NCI-H2107 treated with DMSO at 0.1 percent for 48 hours (cell line): ENCODE measurements around the gene PCSK6.
"Not testable (repeated sequence)": the region's sequence is repeated elsewhere in the genome, so short reads cannot be mapped to it uniquely, and the experiment has no call there.

Source experiments
- DNase-seq: peaks from one replicate; lab custom pipeline; 2025; ENCODE audit not compliant: unreplicated experiment; lab: John Stamatoyannopoulos, UW

Gene PCSK6

DNA sequence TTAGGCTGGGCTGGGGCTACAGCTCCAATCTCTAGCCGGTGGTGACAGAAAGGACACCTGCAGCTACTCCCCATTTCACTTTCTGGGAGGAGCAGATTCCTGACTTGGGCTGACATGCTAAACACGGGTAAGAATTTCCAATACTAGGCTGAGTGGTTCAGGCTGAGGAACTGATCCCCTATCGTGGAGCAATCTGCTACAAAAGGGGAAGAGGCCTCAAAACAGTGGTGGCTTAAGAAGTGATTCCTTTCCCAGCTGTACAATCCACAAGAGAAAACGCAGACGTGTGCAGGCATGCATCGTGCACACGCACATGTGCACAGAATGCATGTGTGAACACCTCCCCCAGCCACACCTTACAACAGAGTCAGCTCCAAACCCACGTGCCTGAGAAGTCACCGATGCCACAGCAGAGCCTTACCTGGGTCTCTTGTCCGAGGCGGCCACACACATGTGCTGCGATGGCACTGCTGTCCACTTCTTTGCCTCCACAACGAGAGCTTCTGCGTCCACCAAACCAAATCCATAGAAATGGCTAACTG is 107.8 kb downstream of the PCSK6 start:
- DNase-seq, result no peak

DNA sequence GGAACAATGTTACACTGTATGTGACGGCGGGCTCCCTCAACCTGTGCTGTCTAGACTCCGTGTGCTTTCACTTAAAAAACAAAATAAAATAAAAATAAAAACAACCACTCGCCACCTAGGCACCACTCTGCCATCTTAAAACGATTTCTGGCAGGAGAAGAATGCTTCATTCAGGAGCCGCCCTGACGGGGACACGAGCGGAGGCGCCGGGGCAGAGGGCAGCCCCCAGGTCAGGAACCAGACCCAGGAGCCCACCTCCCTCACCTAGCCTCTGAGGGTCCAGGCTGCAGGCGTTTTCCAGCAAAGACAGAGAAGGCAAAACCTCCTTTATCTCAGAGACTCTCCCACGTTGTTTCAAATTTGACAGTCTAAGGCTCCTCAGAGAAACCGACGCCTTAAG is 109.4 kb downstream of the PCSK6 start:
- no peak for DNase-seq

DNA sequence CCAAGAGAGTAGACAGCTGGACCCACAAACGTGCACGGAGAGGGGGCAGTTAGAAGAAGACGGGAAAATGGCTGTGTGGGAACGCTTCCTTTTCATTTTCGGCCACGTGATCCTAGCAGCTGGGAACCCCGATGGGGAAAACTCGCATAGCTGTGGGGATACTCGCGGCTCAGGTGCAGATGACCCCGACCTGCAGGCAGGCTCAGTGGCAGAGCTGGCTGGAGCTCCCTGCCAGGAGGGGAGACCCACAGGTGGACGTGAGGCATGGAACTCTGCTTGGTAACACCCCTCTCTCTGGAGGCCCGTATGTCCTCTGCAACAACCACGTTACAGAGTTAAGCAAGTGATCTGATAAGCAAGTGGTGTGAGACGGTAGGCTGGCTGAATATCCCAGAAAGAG is 109.9 kb downstream of the PCSK6 start:
- no peak for DNase-seq

DNA sequence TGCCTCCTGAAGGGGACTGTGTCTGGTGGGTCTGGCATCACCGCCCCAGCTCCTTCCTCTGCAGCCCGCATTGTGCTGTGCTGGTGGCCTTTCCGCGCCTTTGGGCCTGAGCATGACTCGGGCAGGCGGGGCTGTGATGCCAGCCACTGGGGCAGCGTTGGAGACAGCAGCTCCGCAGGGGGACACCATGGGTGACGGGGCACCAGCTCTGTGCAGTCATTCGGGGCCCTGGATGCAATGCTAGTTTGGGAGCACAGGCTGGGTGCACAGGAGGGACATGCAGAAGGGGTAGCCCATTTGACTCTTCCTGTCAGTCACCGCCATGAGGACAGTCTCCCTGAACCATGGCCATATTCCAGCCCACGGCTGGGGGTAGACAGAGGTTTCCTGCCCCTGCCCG is 110.6 kb downstream of the PCSK6 start:
- no peak for DNase-seq

DNA sequence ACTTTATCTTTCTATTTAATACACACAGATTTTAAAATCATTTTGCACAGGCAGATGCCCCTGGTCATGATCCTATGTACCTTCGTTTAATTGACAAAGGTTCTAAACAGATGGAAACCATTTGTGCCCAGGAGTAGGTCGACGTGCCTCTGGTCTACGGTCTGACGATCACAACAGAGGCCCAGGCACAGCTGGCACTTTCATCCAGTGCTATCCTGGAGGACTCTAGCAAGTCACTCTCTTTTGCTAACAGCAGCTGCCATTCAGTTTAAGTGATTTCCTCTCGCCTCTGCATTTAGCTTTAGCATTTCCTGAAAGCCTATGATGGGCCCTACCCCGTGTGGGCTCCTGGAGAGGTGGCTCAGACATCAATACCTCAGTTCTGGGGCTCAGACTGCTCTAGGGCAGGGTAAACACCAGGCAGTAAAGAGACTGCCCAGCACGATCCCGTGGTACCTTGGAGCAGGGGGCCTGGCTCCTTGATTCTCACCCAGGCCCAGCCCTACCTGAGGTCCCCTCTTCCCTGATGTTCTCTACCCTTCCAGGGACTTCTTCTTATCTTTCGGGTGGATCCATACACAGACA is 111.2 kb downstream of the PCSK6 start:
- DNase-seq, result no peak

DNA sequence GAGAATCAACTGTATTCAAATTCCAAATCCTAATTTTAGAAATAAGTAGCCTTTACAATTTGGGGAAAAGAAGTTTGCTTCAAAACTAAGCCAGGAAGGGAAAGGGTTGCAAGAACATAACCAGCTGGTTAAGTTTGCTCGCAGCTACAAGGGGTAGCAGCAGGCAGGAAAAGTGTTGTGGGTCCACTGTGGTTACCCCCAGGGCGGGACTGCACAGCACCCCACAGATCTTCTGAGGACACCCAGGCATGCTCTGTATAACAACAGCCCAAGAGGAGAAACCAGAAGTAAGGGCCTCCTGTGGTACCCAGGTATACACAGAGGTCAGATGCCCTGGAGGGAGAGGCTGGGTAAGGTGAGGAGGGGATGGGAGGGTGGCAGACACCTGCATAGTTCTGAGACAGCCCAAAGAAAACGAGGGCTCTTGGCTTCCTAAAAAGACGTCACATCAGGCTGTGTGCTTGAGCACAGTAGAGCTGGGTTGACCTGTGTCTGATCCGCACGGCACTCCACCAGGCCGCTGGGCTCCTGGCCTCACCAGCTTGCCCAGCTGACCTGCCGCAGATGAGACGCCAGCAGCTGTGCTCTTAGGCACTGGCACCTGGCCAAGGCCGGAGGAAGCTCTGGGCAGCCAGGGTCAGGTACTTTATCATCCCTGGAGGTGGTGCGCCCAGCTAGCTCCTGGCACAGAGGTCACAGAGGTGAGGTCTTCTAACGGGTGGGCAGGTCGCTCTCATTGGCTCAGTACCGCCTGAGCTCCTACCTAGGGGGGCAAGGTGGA is 112.7 kb downstream of the PCSK6 start:
- DNase-seq, result no peak

DNA sequence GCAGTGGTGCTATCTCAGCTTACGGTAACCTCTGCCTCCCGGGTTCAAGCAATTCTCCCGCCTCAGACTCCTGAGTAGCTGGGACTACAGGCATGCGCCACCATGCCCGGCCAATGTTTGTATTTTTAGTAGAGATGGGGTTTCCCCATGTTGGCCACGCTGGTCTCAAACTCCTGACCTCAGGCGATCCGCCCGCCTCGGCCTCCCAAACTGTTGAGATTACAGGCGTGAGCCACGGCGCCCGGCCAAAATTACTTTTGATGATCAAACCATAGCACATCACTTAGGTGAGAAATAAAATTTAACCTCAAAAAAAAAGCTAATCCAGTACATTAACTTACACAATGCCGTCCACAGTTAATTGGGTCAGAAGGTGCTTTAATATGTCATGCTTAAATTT is 114.5 kb downstream of the PCSK6 start:
- not testable (repeated sequence) for DNase-seq

DNA sequence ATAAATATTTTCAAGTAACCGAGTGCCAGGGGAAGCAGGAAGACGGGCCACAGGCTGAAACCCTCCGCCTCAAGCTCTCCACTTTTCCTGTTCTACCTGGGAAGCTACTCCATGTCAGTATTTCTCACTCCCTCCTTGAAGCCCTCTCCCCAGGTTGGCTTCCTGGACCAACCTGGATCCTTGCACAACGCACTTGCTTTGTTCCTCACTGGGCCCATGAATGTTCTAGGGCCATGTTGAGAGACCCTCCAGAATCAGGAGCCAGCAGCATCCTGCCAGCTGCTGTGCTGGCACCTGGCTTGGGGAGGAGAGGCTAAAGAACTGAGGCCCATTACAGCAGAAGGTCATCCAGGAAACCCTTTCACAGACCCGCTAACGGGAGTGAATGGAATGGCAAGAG is 115.2 kb downstream of the PCSK6 start:
- no peak for DNase-seq

DNA sequence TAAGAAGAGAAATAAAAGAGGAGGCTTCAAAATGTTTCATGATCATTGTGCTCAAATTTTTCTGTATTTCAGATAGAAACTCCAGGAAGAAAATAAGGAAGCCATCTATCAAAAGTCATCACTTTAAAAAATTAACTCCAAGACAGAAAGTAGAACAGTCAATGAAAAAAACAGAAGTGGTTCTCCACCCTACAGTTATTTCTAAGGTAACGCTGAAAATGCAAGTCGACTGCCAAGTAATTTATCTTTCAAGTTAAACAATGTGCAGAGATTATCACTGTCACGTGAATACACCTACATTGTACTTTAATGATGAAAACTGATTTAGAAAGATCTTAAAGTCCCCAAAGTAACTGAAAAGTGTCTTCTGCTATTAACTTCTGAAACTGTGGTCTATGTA is 115.9 kb downstream of the PCSK6 start:
- no peak for DNase-seq

DNA sequence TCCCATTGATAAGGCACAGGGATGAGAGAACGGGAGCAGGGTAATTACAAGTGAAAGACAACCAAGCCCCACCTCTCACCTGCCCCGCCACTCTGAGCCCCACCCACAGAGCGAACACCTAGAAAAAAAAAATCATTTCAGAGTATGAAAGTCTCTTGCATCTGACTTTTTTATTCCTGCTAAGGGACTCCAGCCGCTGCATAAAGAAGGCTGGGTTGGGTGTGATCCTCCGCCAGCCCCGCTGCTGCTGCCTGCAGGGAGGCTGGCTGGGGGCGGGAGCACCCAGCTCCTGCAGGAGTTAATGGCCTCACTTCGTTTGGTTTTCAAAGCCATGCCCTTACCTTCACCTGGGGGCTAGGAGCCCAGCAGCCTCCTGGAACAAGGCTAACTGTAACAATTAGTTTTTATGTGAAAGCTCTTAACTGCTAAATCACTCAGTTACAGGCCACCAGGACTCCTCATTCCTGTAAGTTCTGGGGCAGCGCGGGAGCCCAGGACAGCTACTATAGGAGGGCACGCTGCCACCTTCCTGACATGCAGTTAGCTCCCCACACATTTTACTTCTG is 116.5 kb downstream of the PCSK6 start:
- no peak for DNase-seq

DNA sequence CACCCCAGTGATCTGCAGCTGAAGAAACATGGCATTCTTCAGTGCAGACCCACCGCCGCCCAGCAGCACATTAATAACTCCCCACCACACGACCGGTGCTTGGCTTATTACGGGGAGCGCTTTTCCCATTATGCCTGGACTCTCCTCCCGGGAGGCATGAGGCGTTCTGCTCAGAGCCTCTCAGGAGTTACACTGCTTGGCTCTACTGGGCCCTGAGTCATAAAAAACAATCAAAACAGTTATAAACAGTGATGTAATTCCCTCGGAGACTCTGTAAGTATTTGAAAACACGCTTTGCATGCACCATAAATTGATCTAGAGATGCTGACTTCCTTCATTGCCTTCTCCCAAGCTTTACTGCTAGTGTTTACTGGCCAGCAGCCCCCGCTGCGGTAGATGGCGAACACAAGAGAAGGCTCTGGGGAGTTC is 117.3 kb downstream of the PCSK6 start:
- no peak for DNase-seq

DNA sequence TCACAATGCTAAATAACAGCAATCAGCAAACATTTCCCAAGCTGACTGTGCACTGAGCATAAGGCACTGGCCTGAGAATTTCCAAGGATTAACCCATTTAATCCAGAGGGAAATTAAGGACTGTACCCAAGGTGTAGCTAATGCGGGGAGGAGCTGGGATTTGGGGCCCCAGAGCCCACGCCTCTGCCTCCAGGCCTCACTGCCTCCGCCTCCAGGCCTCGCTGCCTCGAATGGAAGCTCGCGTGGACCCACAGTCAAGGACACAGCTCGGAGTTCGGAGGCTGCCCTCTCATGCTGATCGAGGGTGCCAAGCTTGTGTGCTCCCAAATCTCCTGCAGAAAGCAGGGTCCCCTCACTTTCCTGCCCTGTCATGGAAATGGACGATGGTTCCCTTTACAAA is 118.0 kb downstream of the PCSK6 start:
- no peak for DNase-seq

DNA sequence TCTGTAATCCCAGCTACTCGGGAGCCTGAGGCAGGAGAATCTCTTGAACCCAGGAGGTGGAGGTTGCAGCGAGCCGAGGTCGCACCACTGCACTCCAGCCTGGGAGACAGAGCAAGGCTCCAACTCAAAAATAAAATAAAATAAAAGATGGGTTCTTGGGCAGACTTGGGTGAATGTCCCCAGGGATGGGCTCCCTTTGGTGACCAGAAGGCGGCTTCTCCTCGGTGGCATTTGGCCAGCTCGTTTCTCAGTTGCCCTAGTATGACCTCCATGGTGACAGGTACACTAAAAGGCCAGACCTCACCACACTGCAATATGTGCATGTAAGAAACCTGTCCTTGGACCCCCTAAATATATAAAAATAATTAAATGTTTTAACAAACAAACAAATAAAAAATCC is 118.4 kb downstream of the PCSK6 start:
- DNase-seq, result no peak

DNA sequence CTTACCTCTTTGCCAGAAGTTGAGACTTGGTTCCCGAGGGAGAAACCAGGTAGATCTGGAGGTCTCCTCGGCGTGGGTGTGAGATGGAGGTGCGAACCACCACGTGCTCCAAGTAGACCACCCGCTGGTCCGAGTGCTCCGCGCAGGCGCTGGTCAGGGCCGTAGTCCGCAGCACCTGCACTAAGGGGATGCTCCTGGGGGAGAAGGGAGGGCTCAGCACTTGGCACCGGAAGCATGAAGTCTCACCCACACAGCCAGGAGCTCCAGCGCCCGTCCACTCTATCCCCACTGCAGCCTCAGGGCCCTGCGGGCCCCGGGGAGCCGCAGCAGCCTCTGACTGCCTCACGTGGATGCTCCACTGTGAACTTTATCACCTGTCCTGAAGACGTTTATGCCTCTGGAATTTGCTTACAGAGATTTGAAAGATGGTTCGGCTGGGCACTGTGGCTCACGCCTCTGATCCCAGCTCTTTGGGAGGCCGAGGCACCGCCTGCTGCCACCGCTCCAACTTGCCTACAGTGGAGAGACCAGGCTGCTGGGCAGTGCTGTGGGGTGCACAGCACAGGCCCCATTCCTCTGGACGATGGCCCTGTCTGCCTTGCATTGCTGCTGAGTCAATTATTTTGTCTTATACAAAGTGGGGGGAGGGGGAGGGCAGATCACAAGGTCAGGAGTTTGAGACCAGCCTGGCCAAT is 119.0 kb downstream of the PCSK6 start:
- no peak for DNase-seq

DNA sequence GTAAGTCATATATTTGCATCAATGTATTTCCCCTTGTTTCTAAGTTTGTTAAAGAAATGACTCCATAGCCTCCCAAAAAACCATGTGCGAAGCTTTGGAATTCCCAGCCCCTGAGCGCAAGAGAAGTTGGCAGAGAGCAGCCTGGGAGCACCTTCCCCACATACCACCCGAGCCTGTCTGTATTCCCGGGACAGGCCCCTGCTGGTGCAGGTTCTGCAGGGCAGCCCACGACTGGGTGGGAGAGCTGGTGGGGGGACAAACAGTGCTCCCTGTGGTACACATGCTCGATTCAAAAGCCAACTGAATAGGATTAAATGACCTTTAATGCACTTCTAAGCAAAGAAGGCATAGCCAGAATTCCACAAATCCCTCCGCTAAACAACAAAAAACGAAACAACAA is 119.8 kb downstream of the PCSK6 start:
- DNase-seq, result no peak

DNA sequence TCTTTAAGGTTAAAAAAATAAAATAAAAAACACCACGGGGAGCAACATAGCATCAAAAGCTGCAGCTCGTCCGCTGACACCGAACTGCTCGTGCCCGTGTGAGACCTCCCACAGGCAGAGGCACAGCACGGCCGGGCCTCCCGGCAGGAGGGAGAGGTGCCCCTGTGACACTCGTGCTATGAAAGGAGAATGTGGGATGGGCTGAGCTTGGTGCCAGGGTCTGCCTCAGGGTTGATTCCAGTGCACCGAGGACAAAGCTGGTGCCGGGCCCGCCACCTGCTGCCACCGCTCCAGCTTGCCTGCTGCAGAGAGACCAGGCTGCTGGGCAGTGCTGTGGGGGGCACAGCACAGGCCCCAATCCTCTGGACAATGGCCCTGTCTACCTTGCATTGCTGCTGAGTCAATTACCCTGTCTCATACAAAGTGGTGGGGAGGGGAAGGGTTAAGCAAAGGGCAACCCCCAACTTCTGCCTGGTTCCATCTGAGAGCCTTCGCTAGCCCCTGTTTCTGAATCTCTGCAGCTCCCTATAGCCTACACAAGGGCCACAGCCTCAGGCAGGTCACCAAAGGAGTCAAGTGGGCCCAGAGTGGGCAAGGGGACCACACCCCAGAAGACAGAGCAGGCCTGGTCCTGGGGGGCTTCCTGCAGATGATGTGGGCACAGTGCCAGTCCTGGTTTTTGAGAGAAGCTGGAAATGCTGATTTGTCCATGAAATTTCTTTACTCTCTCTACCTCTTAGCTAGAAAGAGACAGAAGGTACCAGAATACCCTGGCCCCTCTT is 120.5 kb downstream of the PCSK6 start:
- DNase-seq, result no peak

DNA sequence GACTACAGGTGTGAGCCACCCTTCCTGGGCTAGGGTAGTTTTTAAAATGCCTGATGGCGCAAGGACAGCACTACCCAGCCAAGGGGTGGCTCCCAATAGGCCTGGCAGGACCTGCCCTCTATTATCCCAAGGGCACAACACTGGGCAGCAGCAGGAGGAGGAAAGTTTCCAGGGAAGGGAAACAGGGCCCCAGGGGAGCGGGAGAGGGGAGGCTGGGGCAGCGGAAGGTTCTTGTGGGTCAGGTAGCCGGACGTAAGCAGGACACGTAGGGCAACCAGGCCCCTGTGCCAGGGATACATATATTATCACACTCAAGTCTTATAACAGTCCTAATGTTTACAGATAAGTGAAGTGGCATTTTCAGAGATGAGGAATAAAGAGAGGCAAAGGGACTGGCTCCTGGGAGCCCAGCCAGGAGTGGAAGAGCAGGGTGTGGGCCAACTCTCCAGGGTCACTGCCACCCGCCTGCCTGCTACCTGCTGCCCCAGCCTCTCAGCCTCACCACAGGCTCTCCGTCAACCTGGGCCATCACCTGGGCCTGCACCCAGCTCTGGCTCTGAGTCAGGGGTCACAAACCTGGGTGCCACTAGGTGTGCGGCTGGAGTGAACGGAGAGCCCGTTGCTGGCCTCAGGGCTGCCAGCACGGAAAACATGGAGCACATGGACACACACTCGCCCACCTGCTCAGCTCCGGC is 121.3 kb downstream of the PCSK6 start:
- DNase-seq, result no peak

DNA sequence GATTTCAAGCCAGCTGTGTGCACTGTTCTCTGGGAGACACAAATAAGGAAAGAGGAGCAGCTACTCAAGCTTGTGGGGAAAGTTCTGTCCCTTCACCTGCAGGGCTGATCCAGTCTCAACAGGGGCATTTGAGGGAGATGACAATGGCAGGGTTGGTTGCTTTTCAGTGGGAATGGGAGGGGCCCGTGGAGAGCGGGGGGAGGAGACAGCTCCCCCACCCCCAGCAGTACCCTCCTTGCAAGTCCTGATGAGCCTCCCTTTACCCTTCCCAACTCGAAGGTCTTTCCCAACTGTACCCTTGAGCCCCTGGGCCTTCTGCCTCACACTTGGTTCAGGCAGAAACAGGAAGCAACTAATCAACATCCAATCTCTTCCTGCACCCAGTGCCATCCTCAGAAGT is 122.7 kb downstream of the PCSK6 start:
- DNase-seq, result no peak

DNA sequence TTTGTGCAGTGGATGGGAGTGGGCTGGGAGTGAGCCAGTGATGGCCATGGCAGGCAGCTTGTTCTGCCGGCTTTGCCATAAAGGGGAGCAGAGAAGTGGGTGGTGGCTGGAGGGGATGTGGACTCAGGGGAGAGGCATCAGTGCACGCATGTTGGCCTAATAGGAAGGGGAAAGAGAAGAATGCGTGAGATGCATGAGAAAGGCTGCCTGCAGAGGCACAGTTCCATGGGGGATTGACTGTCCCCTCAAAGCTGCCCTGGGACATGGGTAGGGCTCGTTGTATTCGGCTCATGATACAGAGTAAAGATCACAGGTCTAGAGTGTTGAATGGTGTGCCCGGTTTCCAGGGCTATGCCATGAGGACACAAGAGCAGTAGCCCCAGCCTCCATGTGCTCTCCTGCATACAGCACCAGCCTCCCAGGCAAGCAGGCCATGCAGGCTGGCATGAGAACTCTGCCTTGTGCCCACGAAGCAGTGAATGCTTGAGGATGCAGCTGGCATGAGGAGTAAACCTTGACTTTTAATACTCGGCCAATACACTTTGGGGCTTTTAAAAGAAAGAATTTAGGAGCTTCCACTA is 126.4 kb downstream of the PCSK6 start:
- no peak for DNase-seq

DNA sequence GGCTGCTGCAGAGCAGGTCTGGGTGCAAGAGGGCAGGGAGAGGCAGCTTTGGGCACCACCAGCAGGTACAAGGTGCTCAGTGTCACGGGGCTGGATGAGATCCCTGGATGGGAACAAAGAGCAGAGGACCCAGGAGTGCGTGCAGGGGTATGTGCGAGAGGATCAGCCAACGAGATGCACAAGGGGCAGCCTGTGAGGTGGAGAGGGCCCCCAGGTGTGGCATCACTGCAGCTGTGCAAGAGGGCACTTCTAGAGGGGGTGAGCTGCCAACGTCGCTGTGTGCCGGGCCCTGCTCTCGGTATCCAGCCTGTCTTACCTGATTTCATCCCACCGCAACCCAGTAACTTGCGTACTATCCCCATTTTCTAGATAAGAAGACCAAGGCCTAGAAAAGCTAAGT is 127.1 kb downstream of the PCSK6 start:
- no peak for DNase-seq
